GF-D8 (cell line): ENCODE results near the gene DIP2C.
A peak's percentile ranks its signal among the peaks of the same experiment; 100 is the strongest.

ENCODE experiments used
- DNase-seq: peaks from one replicate; lab custom pipeline; 2025; lab: John Stamatoyannopoulos, UW

Gene DIP2C

DNA sequence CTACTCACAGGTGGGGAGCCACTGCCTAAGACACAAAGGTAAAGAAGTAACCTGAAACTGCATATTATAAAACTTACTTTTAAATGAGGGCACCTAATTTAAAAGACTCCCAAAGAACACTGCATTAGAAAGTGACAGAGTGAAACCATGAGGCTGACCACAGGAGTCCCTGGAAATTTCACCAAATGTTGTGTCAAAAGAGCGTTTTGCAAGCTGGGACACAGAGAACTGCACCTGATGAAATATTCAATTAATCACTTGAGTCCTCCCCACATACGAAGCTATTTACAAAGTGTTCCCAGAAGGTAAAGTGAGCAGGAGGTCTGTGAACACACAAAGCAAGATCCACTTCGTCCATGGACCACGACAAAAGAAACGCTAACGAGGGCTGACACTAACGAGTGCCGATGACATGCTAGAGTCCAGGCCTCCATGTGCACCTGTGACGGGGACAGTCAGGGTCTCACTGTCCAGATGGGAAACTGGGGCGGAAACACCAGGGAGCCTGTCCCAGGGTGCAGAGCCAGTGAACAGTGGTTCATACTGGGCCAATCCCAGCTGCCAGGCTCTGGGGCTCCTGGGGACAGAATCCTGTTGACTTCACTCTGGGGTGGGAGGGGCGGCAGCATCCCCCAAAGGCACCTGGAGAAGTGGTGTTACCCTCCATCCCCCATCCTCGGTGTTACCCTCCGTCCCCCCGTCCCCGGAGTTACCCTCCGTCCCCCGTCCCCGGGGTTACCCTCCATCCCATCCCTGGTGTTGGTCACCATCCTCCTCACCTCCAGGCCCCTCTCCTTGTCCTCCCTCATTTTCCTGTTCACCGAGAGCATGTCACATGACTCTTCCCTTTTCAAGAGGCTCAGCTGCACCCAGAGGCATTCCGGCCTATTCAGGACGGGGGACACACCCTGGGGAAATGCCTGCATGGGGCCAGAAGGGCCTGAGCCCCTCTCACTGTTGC, 63.4 kb downstream of the DIP2C start:
- DNase-seq, result no peak

DNA sequence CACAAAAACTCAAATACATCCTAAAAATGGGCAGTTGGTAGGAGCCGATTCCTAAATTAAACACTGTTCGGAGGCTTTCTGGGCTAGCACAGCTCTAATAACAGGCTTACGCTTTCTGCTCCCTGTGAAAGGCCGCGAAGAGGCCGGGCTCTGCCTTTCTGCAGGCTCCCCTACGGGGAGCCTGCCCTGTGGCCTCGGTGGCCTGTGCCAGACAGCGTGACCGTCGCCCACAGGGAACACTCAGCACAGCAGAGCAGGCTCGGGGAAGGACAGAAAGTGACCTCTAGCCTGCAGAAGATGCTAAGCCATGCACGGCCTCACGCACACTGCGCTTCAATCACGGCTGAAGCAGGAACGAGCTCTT, 64.2 kb downstream of the DIP2C start:
- DNase-seq, result no peak

DNA sequence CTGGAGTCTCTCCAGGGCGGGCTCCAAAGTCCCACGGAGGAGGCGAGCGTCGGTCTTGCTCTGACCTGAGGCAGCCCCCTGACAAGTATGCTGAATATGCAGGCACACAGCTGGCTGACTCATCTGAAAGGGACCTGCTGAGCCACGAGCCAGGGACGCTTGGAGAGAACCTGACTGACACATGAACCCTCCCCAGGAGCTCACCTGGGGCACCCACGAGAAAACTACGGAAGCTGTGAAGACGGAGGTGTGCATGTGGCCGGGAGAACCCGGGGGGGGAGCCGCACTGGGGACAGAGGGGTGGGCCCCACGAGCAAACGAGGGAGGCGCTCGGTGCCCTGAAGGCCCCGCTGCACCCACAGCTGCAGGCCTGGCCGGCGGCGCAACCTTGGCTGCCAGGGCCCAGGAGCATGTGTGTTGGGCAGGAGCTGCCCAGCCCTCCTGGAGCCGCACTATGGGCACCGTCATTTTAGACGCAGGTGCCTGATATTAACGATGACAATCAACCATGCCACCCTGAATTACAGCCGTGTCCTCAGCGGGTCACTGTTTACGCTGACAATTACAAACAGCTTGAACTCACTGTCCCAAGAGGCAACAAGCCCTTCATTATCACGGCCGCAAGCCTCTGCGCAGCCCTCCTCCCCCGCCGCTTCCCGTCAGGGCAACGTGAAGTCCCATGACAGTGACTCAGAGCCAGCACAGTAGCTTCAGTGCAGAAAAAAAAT, 64.7 kb downstream of the DIP2C start:
- DNase-seq, result no peak

DNA sequence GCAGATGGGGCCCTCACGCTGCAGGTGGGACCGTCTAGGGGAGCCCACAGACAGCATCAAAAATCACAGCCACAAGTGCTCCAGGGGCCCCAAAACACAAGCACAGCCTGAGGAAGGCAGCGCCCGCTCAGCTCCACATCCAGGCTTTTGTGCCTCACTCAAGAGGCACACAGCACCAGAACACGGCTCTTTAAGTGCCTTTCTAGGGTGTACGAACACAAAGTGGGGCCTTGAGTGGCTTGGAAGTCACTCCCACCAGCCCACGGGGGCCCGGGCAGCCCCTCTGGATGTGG, 65.2 kb downstream of the DIP2C start:
- DNase-seq, result no peak

DNA sequence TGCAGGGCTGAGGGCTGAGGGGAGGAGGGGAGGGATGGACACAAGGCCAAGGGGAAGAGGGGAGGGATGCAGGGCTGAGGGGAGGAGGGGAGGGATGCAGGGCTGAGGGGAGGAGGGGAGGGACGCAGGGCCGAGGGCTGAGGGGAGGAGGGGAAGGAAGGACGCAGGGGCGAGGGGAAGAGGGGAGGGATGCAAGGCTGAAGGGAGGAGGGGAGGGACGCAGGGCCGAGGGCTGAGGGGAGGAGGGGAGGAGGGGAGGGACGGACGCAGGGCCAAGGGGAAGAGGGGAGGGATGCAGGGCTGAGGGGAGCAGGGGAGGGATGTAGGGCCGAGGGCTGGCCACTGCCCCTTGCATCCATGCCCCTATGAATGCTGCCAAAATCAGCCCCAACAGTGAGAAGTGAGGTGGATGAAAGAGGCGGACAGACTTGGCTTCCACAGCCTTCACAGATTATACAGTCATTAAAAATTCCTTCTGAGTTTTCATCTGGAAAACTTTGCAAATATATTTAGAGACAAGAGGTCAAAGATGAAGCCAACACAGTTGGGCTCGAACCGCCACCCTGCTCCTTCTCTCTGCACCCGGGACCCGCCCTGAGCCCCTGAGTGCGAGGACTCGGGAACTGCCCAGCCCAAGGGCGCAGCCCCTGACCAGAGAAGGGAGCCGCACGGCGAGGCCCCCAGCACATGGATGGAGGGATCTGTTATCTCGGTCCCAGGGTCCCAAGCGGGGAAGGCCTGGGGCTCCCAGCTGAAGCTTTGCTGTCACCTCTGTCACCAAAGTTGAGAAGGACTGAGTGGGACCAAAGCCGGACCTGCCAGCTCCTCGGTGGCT, 65.8 kb downstream of the DIP2C start:
- DNase-seq, result no peak

DNA sequence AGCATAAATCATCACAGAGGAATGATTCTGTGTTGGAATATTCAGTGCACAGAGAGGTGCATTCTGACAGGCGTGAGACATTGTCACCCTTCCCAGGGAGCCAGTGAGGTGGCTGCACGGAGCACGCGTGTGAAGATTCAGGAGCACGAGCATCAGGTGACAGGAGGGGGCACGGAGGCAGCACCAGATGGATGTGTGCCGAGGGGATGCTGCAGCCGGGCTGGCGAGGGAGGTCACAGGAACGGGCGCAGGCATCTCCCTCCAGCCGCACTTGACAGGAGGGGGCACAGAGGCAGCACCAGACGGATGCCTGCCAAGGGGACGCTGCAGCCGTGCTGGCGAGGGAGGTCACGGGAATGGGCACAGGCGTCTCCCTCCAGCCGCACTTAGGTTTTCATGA, 66.5 kb downstream of the DIP2C start:
- no peak for DNase-seq

DNA sequence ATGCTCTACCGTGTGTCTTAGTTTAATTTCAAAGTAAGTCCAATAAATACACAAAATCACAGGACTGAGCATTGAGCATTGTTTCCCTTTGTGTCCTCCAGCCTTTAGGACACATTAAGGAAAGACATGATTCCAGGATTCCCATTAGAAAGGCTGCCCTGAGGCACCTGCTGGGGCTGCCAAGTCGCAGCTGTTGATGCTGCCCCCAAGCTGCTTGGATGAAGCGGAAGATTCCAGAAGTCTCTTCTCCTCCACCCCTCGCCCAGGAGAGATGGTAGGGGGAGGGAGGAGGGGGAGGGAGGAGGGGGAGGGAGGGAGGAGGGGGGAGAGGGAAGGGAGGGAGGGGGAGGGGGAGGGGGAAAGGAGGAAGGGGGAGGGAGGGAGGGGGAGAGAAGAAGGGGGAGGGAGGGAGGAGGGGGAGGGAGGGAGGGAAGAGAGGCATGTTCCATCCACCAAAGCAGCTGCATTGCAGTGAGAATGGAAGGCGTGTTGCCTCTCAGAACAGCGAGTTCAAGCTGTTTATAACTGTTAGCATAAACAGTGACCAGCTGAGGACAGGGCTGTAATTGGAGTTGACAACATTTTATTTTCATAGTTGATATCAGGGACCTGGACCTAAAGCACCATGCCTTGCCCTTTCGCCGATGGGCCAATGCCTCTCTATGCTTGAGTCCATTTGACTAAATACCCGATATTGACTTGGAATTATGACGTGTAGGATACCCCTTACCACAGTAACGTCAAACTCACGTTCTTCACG, 67.3 kb downstream of the DIP2C start:
- DNase-seq, result no peak

DNA sequence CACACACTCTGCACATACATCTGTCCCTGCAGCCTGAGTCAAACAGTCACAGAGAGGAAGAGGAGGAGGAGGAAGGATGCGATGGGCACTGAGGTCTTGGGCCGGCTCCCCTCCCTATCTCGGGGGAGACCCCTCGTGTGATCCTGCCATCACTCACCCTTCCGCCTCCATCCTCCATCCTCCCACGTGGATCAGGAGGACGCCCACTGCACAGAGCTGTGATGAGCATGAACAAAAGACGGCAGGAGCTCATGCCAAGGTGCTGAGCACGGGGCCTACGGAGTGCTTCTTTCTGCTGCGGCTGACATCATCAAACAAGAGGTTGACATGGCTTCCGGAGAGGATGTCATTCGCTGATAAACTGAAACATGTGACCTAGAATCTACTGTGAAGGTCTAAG, 68.0 kb downstream of the DIP2C start:
- no peak for DNase-seq

DNA sequence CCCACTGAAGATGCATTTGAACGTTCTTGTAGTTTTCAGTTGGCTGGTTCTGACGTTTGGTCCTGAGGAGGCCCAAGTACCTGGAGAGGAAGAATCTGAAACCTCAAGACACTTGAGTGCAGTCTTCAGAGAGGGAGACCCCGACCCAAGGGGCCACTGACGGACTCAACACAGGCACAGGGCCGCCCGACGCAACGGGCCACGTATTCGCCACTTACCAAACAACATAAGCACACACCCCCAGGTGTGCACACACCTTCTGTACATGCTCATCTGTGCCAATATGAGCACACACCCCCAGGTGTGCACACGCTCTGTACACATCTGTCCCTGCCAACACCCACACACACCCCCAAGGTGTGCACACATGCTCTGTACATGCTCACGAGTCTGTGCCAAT, 68.5 kb downstream of the DIP2C start:
- no peak for DNase-seq

DNA sequence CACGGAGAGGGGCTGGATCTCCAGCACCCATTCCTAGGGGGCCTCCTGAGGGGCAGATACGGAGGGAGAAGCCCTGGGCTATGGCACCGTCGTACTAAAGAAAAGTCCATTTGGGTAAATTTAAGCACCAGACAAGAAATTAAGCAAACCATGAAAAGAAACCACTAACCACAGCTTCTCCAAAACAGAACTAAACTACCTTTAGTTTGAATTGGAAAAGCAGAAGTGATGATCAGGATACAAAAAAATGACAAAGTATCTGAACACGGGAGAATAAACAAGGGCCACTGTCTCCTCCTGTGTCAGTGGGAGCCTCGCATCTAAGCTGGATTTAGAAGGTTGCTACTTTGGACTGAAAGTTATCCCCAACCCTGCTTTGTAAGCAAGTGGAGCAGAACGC, 69.1 kb downstream of the DIP2C start:
- peak; percentile 62 for DNase-seq

DNA sequence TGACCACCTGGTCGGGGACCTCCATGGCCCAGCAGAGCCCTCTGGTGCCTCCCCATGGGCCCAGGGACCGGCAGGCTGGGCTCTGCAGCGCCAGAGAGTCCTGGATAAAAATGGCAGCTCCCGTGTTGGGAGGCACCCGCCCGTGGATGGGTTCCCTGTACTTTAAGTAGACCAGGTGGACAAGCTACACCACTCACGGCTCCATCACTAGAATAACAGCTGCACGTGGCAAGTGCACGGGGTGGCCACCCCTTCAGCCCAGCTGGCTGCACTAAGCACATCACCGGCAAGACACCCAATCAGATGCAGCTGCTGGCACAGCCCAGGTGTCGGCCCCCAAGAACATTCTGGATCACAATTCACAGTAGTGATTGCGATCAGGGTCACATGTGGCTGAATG, 69.8 kb downstream of the DIP2C start:
- DNase-seq, result no peak

DNA sequence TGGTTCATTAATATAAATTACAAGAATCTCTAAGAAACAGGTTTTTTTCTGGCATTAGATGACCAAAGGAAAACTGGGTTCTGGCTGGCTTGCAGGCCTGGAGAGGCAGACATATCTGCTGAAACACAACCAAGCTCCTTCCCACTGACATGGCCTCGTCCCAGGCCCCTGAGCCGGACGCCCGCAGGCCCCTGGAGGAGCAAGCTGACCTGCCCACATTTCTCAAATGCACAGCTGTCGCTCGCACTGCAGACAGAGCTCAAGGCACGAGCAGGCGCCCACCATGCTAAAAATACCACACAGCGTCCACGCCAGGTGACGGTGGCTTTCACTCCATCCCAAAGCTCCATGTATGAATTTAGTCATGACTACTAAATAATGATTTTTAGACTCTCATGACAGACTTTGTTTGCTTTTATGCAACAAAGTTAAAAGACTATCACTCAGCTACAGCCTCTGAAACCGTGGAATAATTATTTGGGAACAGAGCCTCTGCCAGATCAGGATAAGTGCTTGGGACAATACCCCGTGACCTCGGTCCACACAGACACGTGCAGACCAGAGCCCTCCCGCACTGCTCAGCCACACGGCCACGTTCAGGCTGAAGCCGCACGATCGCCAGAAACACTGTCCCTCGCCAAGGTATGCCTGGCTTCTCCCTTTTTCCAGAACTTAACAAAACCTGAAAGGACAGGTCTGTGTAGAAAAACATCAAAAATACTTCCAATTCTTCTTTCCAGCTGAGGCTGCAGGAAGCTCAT, 71.1 kb downstream of the DIP2C start:
- DNase-seq, result no peak

DNA sequence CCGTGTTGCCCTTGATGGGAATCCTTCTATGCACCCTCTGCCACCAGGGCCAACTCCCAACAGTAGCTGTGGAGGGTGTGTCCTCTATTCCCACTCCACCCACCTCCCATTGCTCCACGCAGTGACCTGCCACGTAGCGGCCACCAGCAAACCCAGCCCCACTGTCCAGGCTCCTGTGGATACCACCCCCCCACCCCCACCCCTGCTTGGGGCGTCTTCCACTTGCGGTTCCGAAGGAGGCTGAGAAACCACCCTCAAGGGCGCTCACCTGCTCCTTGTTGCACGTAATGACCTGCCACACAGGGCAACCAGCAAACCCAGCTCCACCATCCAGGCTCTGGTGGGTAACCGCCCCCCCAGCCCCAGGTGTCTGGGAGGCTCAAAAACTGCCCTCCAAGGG, 72.0 kb downstream of the DIP2C start:
- DNase-seq, result no peak

DNA sequence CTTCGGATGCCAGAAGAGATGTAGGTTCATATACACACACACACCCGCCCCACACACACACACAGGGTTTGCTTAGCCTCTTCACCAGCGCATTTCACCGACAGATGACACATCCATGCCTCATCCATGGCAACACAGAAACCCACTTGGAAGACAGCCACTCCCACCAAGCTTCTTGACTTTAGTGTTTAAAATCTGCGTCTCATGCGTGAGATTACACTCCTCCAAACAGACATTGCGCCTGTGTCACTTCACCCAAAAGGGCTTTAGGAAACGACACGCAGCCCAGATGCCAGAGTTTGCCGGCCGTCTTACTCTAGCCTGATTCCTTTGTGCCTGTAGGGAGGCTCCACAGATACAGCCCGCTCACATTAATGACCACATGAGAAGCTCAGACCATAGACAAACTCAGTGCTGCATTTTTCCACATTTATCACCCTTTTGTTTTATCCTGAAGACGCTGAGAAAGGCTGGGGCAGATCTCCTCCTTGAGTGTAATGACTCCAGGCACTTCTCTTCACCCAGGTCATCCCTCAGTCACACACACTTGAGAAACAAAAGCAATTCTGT, 73.8 kb downstream of the DIP2C start:
- no peak for DNase-seq

DNA sequence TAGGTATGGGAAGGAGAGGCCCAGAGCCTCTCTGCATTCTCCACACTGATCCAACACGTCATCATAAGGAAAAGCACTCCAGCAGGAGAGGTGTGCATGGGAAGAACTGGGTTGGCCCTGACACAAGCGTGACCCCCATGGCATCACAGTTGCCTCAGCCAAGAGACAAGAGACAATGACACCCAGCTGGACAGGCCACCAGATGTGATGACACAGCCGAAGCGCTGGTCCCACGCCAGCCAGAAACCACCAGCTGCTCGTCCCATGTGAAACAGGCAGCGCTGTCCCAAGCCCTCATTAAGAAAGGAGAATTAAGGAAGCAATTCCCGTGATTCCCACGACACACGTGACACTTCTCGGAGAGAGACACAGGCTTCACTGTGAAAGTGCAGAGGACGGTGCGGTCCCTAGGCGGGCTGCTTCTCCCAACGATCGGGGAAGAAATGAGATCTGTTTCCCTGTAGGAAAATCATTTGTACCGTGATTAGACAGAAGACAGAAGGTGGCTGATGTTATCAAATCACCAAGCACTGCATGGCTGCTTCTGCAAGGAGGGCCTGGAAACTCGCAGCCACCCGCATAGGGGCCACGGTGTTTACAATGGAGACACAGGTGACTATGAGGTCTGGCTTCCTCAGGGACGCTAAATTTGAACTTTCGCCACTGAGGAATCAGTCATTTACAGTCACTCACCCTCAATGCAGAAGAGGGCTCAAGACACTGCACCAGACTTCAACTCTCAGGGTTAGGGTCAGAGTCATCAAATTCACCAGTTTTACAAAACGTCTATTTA, 74.5 kb downstream of the DIP2C start:
- no peak for DNase-seq

DNA sequence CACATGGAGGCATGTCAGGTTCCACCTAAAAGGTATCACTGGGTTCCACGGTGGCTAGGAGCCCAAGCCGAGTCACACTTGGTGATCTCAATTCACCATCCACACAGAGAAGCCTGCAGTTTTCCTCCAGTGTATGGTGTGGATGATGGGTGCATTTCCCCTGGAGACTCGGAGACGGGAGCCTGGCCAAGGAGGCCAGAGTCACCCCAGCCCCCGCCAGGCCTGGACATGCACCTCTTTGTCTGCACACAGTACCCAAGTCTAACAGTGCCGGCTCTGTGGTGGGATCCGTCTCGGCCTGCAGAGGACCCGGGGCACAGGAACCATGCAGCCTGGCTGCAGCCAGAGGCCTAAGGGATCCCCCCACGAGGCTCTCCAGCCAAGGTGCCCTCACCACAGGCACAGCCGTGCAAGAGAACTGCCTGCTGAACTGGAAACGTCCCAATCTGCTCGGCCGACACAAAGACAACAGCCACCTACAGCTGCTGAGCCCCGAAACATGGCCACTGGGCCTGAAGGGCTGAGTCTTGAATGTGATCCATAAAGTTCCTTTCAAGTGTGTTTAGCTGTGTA, 75.2 kb downstream of the DIP2C start:
- DNase-seq, result no peak

DNA sequence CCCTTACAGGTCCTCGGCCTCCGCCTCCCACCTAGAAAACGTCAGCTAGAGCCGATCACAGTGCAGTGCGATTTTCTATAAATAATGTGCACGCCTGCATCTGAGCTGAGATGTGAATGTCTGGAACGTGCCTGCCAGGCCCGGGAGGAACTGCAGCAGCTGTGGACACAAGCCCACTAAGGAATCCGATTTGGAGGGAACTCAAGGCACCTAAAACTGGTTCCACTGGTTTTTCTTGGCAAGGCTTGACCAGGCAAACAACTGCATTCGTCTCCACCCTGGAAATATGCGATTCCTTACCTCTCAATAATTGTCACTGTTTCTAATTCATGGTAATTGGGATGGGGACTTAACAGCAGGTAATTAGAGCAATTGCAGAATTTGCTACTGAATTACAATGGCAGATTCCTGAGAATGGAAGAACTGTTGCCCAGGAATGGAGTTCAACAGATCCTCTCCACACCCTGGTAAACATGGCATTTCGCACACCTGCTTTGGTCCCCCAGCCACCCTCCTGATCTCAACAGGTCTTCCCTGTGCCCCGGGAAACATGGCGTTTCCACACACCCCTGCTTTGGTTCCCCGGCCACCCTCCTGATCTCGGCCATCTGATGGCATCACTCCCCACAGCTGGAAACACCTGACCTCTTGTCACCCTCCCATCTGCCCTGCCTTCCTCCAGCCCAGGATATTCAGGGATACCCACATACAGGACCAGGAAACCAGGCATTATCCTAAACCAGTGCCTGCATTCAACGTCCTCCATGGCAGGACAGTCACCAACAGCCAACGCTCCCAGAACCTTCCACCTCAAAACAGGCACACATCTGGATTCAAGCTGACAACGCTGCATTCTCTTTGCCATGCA, 76.0 kb downstream of the DIP2C start:
- DNase-seq, result no peak

DNA sequence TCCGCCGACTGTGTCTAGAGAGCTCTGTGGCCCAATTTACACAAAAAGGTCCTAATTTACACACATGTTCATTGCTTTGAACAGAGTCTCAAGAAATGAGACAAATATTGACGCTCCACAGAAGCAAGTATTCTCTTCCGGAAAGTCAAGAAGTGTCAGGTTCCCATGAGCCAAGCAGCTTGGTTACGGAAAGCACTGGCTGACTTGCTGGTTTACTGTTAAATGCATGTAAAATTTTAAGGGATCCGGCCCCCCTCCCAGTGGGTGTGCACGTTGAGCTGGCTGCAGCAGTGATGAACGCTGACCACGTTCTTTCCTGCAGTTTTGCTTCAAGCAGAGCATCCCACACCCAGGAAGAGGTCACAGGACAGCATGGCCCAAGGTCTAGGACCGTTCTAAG, 76.8 kb downstream of the DIP2C start:
- DNase-seq, result no peak
